Suppressor macrophage (primary cell): ENCODE data around the gene WRNIP1.

Experiments used
- DNase-seq, 4 experiments: peaks; one replicate each; pipeline ENCODE4 v3.0.0-alpha.2; 2020 to 2022

WRNIP1 gene

DNA sequence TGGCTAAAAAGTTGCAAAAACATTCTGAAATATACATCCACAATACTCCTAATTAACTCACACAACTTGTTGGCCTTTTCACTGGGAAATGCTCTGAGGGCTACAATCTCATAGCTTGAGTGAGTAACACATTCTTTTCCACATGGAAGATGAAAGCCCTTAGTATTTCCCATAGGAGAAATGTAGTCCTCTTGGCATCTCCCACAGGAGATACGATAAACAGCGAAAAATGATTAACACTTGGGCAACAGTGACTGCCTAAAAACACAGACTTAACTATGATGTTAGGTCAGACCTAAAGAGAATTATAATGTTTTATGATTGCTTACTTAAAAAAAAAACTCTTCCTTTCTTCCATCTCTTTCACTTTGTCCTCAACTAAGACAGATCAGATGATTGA, 23.4 kb upstream of the WRNIP1 start:
- no peak for DNase-seq

DNA sequence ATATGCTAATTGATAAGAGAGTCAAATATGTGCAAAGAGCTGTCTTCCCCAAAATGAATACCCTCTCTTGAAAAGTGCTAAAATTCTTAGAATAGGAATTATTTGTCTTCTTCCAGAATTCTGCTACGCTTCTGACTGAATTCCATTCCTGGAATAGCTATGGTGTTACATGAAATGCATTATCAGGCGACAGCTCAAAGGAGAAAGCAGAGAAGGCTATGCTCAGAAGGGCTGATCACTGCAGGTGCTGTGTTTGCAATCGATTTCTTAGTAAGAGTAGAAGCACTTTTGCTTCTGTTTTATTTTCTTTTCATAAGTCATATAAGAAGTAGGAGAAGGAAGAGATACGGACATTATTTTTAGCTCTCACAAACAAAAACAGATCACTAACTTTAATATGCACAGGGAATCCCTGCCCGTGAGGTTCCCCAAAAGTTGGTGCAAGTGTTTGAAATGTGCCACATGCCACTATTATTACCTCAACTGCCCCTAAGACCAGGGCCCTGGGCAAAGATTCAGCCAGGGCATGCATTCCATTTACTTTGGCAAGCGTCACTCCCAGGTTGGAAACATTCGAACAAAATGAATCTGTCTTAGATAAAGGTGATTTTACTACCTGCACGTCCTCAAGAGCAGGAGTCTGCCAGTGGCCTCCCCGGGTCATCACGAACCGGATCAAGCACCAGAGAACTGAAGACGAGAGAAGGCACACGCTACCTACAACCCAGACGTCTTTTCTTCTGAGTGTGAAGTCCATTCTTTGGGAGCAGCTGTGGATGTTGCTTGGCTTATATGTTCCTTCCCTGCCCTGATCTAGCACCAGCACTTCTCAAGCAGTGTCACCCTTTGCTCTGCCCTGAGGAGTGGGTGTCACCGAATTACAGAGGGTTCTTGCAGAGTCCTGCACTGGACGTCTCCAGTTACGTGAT, 21.6 kb upstream of the WRNIP1 start:
- DNase-seq: no peak

DNA sequence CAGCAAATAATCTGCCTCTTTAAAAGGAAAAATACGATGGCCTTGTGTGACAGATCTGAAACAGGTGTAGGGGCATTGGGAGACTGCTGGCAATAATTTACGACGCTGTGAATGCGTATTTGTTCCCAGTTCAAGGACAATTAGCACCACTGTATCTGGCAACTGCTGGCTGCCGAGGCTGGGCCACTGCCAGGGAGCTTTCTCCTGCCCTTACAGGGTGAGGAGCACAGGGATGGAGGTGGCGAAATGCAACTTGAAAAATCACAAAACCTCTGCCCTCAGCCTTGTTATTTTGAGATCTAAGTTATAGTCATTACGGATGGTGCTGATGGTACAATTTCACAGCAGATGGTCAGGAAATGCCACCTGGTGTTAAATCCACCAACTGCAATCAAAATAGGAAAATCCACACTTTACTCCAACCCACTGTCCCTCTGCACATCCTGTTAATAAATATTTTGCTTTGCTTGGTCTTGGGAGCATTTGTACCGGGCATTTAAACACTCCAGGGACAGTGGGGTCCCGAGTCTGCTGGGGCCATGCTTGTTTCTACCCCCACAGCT, 20.9 kb upstream of the WRNIP1 start:
- no peak for DNase-seq

DNA sequence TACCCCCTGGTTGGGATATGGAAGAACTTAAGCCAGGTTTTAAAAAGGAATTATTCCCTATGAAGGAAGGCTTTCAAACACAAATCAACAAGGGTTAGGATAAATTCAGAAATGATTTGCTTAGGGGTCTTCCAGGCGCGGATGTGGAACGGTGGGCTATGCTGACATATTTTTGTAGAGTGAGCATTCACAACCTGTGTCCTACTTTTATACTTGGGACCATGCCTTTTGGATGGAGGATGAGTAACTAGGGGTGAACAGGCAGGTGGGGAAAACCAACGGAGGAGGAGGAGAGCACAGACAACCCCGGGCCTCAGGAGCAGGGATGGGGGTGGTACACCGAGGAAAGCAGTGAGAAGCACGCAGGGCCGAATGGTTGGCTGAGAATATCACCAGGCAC, 20.4 kb upstream of the WRNIP1 start:
- no peak for DNase-seq

DNA sequence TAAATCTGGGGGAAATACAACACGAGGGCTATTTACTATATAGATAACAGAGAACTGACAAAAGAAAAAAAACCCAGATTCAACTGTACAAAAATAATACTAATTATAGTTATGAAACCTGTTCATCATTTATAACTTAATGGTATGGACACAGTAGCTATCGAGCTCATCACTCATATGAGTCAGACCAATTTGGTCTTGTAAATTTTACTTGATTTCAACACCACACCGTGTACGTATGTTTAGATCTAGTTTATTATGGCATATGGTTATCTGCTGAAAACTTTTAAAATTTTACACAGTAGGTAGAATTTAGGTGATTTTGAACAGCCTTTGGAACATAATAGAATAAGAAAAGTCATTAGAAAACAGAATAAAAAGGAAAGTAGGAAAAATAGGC, 19.9 kb upstream of the WRNIP1 start:
- DNase-seq: no peak

DNA sequence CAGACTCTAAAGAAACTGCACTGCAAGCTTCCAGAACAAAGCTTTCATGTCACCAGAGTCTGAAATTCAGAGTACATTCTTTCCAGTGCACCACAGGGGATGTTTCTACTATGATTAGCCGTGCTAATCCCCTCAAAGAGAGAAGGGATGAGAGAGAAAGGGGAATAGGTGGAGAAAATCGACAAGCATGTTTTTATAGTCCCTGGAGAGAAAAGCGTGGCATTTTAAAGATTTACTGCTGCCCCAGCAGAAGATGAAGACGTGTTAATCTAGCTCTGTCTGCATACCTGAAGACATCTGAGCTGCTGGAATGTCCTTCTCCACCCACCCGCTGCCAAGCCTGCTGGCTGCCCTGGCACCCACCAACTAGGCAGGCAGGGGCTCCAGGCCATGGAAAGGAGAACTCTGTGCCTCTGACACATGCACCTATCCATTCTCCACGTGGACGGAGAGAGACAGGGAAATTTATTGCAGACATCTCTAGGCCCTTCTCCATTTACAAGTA, 18.6 kb upstream of the WRNIP1 start:
- no peak for DNase-seq

DNA sequence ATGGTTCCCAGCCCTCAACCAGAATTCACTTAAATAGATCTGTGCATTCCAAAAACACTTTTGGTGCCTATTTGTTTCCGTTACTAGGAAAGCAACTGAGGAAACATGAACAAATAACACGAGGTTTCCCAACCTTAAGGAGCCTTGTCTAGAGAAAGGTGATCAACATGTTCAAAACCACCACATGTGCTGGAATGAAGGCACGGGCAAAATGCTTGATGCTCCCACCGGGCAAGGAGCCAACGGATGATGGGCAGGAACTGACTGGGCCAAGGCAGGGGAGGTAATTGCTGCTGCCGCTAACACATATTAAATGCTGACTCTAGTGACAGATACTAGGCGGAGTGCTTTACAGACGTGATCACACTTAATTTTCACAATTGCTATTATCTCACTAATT, 17.0 kb upstream of the WRNIP1 start:
- no peak for DNase-seq

DNA sequence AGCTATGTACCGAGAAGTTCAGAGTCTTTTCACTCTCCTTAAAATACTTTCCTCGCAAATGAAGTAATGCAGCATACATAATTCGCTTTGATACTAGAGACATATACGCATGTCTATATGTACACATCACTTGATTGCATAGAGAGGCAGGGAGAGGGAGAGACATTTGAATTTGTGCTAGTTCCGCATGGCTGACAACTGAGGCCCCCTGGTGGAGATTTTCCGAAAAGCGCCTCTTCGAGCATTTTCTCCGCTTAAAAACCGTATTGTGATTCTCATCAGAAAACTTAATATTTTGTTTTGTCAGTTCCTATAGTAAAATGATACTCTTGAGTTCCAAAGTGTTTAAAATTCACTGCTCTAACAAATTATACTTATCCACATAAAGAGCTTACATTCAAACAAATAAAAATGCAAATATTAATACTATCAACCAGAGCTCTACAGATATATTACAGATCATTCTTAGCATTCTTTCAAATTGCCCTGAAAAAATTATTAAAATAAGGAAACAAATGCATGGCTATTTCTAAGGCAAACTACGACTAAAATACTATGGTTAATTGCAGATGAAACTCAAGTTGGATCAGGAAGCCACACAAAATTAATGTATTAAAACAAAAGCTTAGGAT, 15.1 kb upstream of the WRNIP1 start:
- DNase-seq: peak; percentile 80 to 91 (median 84)

DNA sequence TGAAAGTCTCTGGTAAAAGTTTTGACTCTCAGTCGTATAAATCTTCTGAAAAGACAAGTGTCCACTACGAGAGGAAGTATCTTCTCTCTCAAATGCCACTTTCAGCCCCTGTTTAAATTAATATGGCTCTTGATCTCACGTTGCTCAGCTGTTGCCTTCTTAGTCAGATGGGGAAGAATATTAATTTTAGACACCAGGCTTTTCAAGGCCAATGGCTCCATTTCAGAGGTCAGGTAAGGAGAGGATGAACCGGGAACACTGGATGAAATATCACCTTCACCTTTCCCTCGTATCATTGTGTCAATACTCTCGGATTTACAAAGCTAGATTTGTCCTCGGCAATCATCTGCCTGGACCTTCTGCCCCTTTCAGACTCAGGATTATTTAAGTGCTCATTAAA, 14.4 kb upstream of the WRNIP1 start, which contains the start of gene MYLK4:
Gene MYLK4 (minus strand): TSS at position 91 of the 400 bp plus-strand sequence. CDS start 1,628 bp downstream, outside the sequence.
- DNase-seq: no peak

DNA sequence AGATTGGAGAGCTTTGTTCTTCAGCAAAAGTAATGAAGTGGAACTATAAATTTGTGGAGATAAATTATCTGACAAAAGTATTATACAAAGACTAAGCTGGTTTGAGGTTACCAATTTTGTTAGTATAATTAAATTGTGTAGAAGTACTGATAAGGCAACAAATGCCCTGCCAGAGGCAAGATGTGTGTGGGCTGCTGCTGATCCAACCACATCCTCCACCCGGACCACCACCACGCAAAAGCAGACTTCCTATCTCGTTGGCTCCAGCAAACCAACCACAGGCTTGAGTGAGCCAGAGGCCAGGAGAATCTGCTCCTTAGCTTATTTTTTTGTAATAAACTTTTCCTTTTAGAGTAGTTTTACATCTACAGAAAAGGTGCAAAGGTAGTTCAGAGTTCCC, 13.3 kb upstream of the WRNIP1 start:
- peak in 3 of 4 experiments; percentile 49 to 62 (median 54) for DNase-seq

DNA sequence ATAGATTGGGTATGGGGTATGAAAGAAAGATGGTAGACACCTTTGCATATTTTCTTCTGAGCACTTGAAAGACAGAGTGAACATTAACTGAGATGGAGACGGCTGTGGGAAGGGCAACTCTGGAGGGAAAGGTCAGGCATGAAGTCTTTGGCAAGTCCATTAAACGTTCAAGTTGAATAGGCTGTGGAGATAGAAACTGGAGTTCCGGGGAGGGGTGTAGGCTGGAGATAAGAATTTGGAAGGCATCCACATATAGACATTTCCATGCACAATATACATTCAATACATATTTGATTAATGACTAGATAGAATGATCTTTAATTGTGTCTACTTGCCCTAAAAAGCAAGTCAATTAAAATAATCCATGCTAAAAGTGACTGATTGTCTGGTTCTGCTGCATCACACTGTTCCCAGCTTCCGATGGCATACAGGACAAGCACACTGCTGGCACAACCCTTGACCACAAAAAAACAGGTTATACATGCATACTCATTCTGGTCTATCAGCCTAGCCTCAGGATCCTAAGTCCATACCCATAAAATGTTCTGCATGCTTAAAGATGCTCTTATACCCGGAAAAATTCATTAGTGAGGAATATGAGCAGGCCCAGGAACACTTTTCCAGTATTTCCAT, 12.6 kb upstream of the WRNIP1 start:
- no peak for DNase-seq

DNA sequence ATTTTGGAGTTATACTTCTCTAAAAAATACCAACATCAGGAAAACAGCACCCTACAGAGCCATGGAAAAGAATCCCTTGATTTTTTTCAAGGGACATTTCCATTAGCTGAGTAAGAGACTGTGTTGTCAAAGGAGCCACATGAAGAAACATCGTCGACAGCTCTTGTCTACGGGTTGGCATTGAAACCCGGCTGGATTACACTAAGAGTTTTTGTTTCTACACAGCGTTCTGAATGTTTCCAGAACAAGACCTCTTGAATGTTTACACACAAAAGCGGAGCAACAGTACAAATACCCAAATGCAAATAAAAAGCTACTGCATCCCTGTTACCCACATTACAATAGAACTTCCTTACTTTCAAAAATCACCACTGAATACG, 12.1 kb upstream of the WRNIP1 start:
- no peak for DNase-seq

DNA sequence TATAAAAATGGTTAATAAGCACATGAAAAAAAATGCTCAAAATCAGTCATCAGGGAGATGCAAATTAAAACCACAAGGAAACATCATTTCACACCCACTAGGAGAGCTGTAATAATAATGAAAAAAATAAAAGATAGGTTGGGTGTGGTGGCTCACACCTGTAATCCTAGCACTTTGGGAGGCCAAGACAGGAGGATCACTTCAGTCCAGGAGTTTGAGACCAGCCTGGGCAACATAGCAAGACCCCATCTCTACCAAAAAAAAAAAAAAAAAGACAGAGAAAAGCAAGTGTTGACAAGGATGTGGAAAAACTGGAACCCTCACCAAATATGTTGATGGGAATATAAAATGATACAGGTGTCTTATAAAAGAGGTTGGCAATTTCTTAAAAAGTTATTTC, 11.4 kb upstream of the WRNIP1 start:
- DNase-seq: no peak

DNA sequence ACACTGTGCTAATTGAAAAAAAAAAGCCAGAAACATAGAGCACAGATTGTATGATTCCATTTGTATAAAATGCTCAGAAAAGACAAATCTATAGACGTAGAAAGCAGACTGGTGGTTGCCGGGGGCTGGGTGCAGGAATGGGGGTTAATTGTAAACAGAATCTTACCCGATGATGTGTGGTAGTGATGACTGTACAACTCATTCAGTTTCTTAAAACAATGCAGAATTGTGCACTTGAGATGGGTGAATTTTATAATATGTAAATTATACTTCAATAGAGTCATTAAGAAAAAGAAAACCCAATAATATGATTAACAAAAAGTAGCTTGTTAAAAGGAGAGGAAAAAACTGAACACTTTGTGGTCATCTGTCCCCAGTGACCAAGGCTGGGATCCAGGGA, 10.8 kb upstream of the WRNIP1 start:
- no peak for DNase-seq

DNA sequence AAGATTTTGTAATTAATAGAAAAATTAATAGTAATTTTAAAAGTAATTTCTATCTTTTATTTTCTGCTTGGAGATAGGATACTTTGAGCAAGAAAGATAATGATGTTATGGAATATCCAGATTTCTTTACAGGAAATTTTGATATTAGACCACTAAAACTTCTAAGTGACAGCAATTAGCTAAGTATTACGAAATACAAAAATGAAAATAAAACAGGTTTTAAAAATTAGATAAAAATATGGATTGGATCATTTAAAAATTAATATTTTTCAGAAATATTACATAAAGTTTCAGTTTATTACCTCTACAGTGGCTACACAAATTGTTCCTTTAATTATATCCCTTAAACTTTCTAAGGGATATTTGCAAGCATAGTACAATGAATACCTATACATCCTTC, 10.3 kb upstream of the WRNIP1 start:
- no peak for DNase-seq

DNA sequence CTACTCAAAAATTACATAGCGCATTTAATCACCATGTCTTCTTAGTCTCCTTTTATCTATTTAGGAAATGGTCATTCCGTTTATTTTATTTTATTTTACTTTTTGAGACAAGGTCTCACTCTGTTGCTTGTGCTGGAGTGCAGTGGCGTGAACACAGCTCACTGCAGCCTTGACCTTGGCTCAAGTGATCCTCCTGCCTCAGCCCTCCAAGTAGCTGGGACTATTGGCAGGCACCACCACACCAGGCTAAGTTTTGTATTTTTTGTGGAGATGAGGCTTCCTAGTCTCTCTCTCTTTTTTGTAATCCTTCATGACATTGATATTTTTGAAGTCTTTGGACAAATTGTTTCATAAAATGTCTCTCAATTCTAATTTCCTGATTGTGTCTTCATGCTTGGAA, 9.7 kb upstream of the WRNIP1 start:
- DNase-seq: no peak

DNA sequence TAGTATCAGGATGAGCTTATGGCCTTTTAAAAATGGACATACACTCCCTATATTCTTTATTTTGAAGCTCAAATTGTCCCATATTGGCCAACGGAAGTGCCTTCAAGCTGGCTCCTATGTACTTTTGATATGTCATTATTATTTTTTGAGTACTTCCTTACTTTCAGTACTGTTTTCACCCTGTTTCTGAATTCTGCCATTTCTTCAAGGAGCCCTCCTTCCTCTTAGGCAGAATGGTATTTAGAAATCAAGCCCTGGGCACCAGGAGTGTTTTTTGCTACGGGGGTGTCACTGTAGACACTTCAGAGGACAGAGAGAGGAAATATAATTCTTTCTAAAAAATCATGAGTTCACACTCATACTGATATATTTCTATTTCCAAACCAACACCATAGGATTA, 9.0 kb upstream of the WRNIP1 start:
- peak; percentile 42 to 83 (median 74) for DNase-seq

DNA sequence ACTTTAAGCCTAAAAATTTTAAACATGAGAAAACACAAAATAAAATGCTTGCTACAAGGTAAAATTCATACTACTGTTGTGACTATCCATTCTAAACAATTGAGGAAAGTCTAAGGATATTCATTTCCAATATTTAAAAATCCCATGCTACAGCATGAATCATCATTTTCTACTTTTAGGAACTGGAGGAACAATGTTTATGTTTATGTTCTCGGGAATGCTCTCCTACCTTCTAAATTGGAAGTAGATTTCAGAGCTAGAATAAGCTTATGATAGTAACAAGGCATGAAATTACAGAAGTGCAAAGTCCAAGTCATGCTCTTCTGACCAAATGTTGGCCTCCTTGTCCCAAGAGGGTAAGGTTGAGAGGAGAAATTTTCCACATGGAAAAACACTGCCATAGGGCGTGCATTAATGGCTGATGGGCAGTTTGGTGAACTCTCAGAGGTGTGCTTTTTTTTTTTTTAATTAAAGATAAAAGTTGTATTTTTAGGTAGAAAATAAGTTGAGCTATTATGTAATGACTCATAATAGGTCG, 8.4 kb upstream of the WRNIP1 start:
- peak in 2 of 4 experiments; percentile 27 to 48 for DNase-seq

DNA sequence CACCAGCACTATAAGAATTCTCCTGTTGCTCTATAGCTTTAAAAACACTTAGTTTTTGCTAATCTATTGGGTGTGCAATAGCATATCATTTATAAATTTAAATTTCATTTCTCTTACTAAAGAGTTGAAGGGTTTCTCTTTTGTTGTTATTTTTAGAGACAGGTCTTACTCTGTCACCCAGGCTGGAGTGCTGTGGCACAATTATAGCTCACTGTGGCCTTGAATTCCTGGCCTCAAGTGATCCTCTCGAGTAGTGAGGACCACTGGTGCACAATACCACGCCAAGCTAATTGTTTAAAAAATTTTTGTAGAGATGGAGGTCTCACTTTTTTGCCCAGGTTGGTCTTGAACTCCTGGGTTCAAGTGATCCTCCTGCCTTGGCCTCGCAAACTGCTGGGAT, 6.2 kb upstream of the WRNIP1 start:
- no peak for DNase-seq

DNA sequence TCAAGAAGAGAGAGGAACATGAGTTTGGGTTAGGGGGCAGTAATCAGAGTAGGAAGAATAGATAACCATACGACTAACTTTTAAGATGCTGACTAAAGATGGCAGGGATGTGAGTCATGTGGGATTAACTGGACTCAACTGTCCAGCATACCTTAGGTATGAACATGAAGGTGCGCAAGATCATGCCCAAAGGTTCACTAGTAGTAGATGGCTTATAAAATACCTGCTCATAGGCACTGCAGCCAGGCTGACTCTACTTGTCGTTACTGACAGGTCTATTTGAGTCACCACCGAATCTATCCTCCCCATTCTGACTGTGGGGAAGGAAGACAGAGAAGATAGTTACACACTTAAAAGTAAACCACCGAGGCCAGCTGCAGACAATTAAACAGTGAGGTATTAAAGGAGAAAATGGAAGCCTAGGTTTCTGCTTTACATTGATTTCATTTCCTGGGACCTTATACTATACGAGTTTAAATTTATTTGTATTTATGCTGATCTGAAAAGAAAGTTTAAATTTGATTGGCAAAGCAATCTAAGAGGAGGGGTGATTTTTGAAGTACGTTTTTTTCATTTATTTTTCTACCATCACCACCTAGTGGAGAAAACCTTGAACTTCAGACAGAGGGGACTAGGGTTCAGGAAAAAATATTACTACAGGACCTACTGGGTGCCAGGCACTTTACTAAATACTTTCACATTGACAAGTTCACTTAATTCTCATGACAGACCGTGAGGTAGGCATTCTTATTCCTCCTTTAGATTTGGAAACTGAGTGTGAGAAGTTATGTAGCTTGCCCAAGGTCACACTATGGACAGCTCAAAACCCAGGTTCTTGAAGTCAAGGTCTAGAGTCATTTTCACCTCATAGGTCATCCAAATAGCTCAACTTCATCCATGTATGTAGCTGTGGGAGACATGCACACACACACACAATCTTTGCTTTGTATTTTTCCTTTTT, 4.0 kb upstream of the WRNIP1 start:
- DNase-seq: peak in 3 of 4 experiments; percentile 35 to 55 (median 45)

DNA sequence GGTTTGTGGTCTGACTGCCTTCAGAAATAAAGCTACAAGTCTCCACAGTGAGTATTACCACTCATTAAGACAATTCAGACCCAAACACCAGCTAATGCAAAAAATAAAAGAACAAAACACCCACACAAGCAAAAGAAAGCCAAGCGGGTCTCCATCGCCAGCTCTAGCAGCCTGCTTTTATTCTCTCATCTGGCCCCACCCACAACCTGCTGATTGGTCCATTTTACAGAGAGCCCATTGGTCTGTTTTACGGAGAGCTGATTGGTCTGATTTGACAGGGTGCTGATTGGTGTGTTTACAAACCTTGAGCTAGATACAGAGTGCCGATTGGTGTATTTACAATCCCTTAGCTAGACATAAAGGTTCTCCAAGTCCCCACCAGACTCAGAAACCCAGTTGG, 2.3 kb upstream of the WRNIP1 start:
- DNase-seq: peak in 2 of 4 experiments; percentile 21 to 49
